Activated T-helper 17 cell treated with anti-CD3 and anti-CD28 coated beads, Interleukin-2, amount 50 U/mL, for 72 hours (primary cell): ENCODE data around the gene LBR. TPM values are rescaled to one million over a fixed set of nuclear protein-coding genes. Genes with fewer than 3 reads are reported as not detected.
"Not testable (repeated sequence)": the region's sequence is repeated elsewhere in the genome, so short reads cannot be mapped to it uniquely, and the experiment has no call there.

ENCODE experiments used
- ATAC-seq: fragments of 150-1000 bp; cut with Tn5 transposase; replicated peaks from 2 replicates; pipeline ENCODE4 v1.10.0; 2021; ENCODE audit warnings: mild to moderate bottlenecking, moderate library complexity
- H3K27ac Mint-ChIP-seq: one replicate; pipeline ENCODE4 v1.8.0; 2022; ENCODE audit warnings: mixed read lengths
- H3K27me3 Mint-ChIP-seq: one replicate; pipeline ENCODE4 v1.8.0; 2022; ENCODE audit warnings: mixed read lengths
- H3K36me3 Mint-ChIP-seq: one replicate; pipeline ENCODE4 v1.8.0; 2022; ENCODE audit warnings: low read depth, mild to moderate bottlenecking, mixed read lengths
- H3K4me1 Mint-ChIP-seq: one replicate; pipeline ENCODE4 v1.8.0; 2022; ENCODE audit warnings: mixed read lengths
- H3K4me3 Mint-ChIP-seq: one replicate; pipeline ENCODE4 v1.8.0; 2022; ENCODE audit warnings: mild to moderate bottlenecking, mixed read lengths
- H3K9me3 Mint-ChIP-seq: one replicate; pipeline ENCODE4 v1.8.0; 2022; ENCODE audit warnings: mixed read lengths
- total RNA-seq, 2 donors: library from RNA; stranded (reverse); gene quantifications; one replicate each; pipeline ENCODE4 v1.2.3, GENCODE V29; 2022

LBR gene
- 100 to 1,000 TPM; 123 to 184 TPM for total RNA-seq

- H3K9me3 Mint-ChIP-seq = no peaks in the 10 kb centered on the region
Observed at GRCh38 chr1:225427235-225428067, at the start of gene LBR. LBR (minus strand) TSS chr1:225428038; CDS start chr1:225424075, 3,963 bp downstream.

GRCh38 chr1:225477296-225477911, 49.6 kb upstream of the LBR start:
- peak overlapping the region; percentile 49 for H3K27ac Mint-ChIP-seq
- H3K4me3 Mint-ChIP-seq = peak overlapping the region; percentile 25
- peaks cover 22% of the 10 kb centered on the region for H3K4me1 Mint-ChIP-seq
- H3K27me3 Mint-ChIP-seq = no peaks in the 10 kb centered on the region
- no peaks in the 10 kb centered on the region for H3K36me3 Mint-ChIP-seq
- no peak for ATAC-seq
- no peaks in the 10 kb centered on the region for H3K9me3 Mint-ChIP-seq

More at GRCh38 chr1:225427235-225428067, at the start of gene LBR:
- Mint-ChIP-seq H3K4me1 (peaks cover 32% of the 10 kb centered on the region), H3K27ac (peak within 1 kb of the TSS; percentile 88), H3K36me3 (peaks cover 23% of the 10 kb centered on the region), H3K27me3 (no peaks in the 10 kb centered on the region), H3K4me3 (peak within 1 kb of the TSS; percentile 88)
- peak; percentile 42 for ATAC-seq

- Mint-ChIP-seq H3K27ac (no peak overlapping the region), H3K4me3 (no peak overlapping the region), H3K36me3 (no peaks in the 10 kb centered on the region), H3K9me3 (no peaks in the 10 kb centered on the region), H3K4me1 (peaks cover 22% of the 10 kb centered on the region), H3K27me3 (no peaks in the 10 kb centered on the region)
- no peak for ATAC-seq
Observed at GRCh38 chr1:225476538-225476988, 48.7 kb upstream of the LBR start.

GRCh38 chr1:225476100-225476511, 48.3 kb upstream of the LBR start:
- Mint-ChIP-seq H3K27me3 (no peaks in the 10 kb centered on the region), H3K36me3 (no peaks in the 10 kb centered on the region), H3K4me1 (peaks cover 23% of the 10 kb centered on the region), H3K4me3 (no peak overlapping the region), H3K27ac (no peak overlapping the region), H3K9me3 (no peaks in the 10 kb centered on the region)
- no peak for ATAC-seq

- no peak overlapping the region for H3K27ac Mint-ChIP-seq
Observed at GRCh38 chr1:225474986-225475820, 47.4 kb upstream of the LBR start.

GRCh38 chr1:225474439-225474985, 46.7 kb upstream of the LBR start:
- Mint-ChIP-seq H3K36me3 (no peaks in the 10 kb centered on the region), H3K4me1 (peaks cover 26% of the 10 kb centered on the region), H3K27me3 (no peaks in the 10 kb centered on the region), H3K9me3 (no peaks in the 10 kb centered on the region), H3K4me3 (no peak overlapping the region), H3K27ac (no peak overlapping the region)
- no peak for ATAC-seq

More at GRCh38 chr1:225474986-225475820, 47.4 kb upstream of the LBR start:
- Mint-ChIP-seq H3K36me3 (no peaks in the 10 kb centered on the region), H3K27me3 (no peaks in the 10 kb centered on the region), H3K4me1 (peaks cover 26% of the 10 kb centered on the region), H3K4me3 (no peak overlapping the region), H3K9me3 (no peaks in the 10 kb centered on the region)
- peak; percentile 86 for ATAC-seq

- H3K27ac Mint-ChIP-seq, H3K36me3 Mint-ChIP-seq, H3K9me3 Mint-ChIP-seq, H3K4me3 Mint-ChIP-seq, ATAC-seq, H3K27me3 Mint-ChIP-seq: not testable (repeated sequence)
- peaks cover 31% of the 10 kb centered on the region for H3K4me1 Mint-ChIP-seq
Observed at GRCh38 chr1:225473676-225474438, 46.0 kb upstream of the LBR start.

- ATAC-seq, H3K9me3 Mint-ChIP-seq, H3K36me3 Mint-ChIP-seq, H3K27me3 Mint-ChIP-seq, H3K4me3 Mint-ChIP-seq: not testable (repeated sequence)
- peak overlapping the region; percentile 4 for H3K27ac Mint-ChIP-seq
- H3K4me1 Mint-ChIP-seq = peaks cover 35% of the 10 kb centered on the region
Observed at GRCh38 chr1:225473266-225473665, 45.4 kb upstream of the LBR start.

- H3K36me3 Mint-ChIP-seq = no peaks in the 10 kb centered on the region
- no peak for ATAC-seq
- peaks cover 31% of the 10 kb centered on the region for H3K4me1 Mint-ChIP-seq
Observed at GRCh38 chr1:225471453-225472301, 43.8 kb upstream of the LBR start.

GRCh38 chr1:225471109-225471452, 43.2 kb upstream of the LBR start:
- Mint-ChIP-seq H3K9me3 (no peaks in the 10 kb centered on the region), H3K4me1 (peaks cover 29% of the 10 kb centered on the region), H3K36me3 (no peaks in the 10 kb centered on the region), H3K4me3 (no peak overlapping the region), H3K27ac (peak overlapping the region; percentile 73), H3K27me3 (no peaks in the 10 kb centered on the region)
- no peak for ATAC-seq

More at GRCh38 chr1:225471453-225472301, 43.8 kb upstream of the LBR start:
- no peaks in the 10 kb centered on the region for H3K9me3 Mint-ChIP-seq
- no peak overlapping the region for H3K4me3 Mint-ChIP-seq
- H3K27me3 Mint-ChIP-seq = no peaks in the 10 kb centered on the region
- H3K27ac Mint-ChIP-seq = no peak overlapping the region

- Mint-ChIP-seq H3K27me3 (no peaks in the 10 kb centered on the region), H3K9me3 (no peaks in the 10 kb centered on the region), H3K4me1 (peaks cover 29% of the 10 kb centered on the region), H3K36me3 (no peaks in the 10 kb centered on the region), H3K27ac (peak overlapping the region; percentile 73), H3K4me3 (no peak overlapping the region)
- ATAC-seq = no peak
Observed at GRCh38 chr1:225470211-225471108, 42.6 kb upstream of the LBR start.

GRCh38 chr1:225469051-225469450, 41.2 kb upstream of the LBR start:
- Mint-ChIP-seq H3K4me1 (peaks cover 29% of the 10 kb centered on the region), H3K27ac (peak overlapping the region; percentile 97), H3K27me3 (no peaks in the 10 kb centered on the region), H3K9me3 (no peaks in the 10 kb centered on the region), H3K4me3 (peak overlapping the region; percentile 88), H3K36me3 (no peaks in the 10 kb centered on the region)
- no peak for ATAC-seq
